HG03558 (cell line): ENCODE measurements around the gene CHMP2A.
"Not testable (repeated sequence)": the region's sequence is repeated elsewhere in the genome, so short reads cannot be mapped to it uniquely, and the experiment has no call there.

Source experiments
- ATAC-seq: cut with Tn5 transposase; IDR thresholded peaks from one replicate; pipeline ENCODE4 v1.9.1; 2021; ENCODE audit warnings: moderate number of reproducible peaks; ENCODE audit not compliant: unreplicated experiment; ENCODE audit errors: extremely low read depth

Gene CHMP2A

DNA sequence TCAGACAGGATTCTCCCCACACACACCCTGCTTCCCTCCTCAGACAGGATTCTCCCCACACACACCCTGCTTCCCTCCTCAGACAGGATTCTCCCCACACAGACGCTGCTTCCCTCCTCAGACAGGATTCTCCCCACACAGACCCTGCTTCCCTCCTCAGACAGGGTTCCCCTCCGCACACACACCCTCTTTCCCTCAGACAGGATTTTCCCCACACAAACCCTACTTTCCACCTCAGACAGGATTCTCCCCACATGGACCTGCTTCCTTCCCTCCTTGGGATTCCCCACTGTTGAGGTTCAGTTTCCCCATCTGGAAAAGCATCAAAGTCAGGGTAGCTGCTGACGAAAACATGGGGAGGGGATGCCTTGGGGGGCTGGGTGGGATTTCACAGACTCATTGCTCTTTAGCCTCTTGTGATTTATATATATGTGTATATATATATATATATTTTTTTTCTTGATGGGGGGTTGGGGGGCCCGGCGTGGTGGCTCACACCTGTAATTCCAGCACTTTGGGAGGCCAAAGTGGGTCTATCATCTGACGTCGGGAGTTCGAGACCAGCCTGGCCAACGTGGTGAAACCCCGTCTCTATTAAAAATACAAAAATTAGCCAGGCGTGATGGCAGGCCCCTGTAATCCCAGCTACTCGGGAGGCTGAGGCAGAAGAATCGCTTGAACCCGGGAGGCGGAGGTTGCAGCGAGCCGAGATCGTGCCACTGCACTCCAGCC is 12.1 kb downstream of the CHMP2A start:
- ATAC-seq = not testable (repeated sequence)

GRCh38 chr19:58539169-58539559 is 15.7 kb downstream of the CHMP2A start:
- not testable (repeated sequence) for ATAC-seq

DNA sequence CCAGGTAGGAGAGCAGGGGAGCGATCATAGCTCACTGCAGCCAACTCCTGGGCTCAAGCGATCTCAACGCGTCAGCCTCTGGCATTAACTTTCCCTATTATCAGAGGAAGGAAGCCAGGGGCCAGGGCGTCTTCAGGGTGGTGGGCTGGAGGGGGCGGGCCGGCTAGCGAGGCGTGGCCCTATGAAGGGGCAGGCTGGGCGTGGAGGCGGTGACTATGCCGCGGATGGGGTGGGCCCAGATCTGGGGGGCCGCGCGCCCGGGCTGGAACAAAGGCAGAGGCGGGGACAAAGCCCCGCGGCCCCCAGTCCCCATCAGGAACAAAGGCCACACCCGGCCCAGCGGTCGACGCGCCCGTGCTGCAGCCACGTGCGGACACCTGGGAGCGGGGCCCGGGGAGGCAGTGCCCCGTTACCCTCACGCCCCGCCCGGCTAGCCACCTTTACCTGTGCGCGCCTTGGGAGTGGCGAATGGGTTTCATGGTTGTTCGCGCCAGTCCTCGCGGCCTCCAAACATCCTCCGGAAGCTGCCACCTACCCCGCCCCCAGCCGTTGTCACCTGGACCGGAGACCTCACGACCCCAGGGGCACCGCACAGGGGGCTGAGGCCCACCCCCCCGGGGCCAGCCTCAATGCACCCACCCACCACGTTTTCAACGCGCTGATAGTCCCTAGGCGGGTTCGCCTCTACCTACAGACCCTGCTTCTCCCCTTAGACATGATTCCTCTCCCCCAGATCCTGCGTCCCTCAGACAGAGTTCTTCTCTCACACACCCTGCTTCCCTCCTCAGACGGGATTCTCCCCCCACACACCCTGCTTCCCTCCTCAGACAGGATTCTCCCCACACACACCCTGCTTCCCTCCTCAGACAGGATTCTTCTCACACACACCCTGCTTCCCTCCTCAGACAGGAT is 16.4 kb downstream of the CHMP2A start:
- no peak for ATAC-seq

DNA sequence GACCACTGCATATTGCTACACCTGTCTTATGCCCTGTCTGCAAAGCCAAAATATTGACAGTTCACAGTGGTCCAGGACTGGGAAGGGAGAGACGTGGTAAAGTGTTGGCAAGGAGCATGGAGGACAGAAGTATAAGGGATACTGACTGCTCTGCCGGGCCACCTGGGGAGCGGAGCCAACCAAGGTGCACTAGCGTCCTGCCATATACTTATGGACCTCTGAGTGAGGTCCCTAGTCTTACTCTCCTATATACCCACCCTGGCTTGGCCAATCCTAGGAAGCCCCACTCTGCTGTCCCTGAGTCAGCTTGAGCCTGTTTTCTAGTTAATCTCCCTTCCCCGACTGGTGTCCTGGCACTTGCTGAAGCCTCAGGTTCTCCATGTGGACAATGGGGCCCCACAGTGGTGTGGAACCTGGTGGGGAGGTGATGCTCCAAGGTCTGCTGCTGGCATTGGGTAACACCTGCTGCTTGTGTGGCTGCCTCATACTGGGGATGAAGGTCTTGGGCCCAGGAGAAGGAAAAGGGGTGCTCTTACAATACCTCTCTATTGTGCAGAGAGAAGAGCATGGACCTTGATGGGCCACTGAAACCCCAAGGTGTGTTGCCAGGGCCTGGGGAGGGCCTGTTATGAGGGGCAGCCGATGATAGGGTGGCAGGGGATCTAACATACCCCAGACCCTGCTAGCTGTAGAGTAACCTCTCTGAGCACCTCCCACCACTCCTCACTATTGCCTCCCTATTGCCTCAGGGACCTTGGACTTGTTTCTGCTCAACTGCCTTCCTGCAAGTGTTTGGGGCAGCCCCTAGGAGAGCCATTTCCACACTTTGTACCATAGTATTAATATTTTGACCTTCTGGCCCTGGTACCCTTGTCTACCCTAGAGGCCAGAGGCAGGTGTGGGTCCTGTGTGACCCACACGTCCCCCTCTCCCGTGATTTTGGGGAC is 17.8 kb downstream of the CHMP2A start:
- no peak for ATAC-seq

- no peak for ATAC-seq
These were observed 19.0 kb downstream of the CHMP2A start for GRCh38 chr19:58535857-58536256.

- ATAC-seq = no peak
These were observed 23.7 kb downstream of the CHMP2A start for GRCh38 chr19:58531034-58531840.

DNA sequence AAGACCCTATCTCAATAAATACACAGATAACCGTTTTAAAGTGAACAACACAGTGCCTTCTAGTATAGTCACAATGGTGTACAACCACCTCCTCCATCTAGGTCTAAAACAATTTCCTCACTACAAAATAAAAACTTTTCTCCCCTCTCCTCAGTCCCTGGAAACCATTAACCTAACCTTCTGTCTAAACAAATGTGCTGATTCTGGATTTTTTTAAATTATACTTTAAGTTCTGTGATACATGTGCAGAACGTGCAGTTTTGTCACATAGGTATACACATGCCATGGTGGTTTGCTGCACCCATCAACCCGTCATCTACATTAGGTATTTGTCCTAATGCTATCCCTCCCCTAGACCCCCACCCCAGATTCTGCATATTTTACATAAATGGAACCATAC is 25.5 kb downstream of the CHMP2A start:
- no peak for ATAC-seq

GRCh38 chr19:58522709-58523108 is 32.2 kb downstream of the CHMP2A start:
- no peak for ATAC-seq

DNA sequence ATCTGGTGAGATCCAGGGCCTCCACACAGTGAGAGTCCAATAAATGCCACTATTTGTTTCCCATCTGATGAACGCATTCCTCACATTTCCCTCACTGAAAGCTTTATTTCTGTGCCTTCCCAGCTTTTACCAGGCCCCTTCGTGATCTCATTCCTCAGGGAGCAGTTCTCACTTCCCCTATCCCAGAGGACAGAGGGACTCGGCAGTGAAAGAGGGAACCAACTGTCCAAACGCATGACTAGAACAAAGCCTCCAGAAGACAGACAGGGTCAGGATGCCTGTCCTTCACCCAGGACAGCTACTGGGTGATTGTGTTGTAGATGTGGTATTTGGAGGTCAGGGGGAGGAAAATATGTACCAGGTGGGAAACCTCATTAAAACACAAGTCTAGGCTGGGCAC is 33.3 kb downstream of the CHMP2A start:
- no peak for ATAC-seq

DNA sequence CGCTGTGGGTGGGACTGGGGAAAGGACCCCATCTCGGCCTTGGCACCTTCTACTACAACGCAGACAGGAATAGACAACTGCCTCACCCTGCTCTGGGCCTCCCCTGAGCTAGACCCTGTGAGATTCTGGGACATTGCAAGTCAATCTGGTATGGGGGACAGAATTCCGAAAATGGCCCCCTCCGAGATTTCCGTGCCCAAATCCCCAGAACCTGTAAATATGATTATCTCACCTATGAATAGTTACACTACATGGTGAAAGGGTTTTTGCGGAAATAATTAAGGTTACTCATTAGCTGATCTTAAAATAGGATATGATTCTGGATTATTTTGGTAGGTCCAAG is 34.7 kb downstream of the CHMP2A start:
- ATAC-seq = no peak

DNA sequence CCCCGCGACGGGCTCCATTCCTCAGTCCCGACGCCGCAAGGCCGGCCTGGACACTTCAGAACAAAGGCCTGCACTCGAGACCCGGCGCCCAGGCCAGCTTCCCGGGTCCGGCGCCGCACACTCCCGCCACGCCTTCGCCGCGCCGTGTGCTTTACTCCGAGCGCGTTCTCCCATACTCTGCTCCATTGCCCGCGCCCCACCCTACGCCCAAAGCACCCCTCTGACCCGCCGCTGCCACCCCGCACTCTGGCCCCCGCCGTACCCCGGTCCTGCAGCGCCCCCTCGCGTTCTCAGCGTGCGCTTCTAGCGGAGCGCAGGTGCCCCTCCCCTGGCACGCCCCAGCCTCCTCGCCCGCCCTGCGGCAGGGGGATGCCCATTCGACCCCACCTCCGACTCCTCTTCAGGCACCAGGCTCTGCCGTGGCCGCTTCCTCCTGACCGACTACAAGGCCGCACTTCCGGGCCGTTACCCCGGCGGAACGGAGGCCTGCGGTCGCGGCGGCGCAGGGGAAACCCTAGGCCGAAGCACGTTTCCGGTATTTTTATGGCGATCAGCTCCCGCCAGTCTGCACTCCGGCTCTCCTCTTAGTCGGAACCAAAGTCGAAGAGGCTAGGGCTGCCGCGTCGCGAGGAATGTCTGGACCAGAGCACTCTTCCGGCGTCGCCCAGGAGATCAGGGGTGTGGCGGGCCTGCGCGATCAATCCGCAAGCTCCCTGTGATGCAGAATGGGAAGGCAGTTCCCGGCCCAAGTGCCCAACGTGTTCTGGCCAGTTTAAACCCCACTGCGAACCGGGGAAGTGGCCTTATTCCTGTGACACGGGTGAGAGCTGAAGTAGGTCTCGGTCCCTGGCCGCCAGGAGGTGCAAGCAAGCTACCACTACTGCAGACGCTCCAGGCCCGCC is 35.3 kb downstream of the CHMP2A start, which contains the start of gene ZBTB45:
TSS of gene ZBTB45 (minus strand) at position 456 of the 902 bp plus-strand sequence. CDS start 2,137 bp downstream, outside the sequence.
- peak; percentile 63 for ATAC-seq

- no peak for ATAC-seq
These were observed 35.9 kb downstream of the CHMP2A start for GRCh38 chr19:58519087-58519354.

- no peak for ATAC-seq
These were observed 36.4 kb downstream of the CHMP2A start for GRCh38 chr19:58518256-58519086.

DNA sequence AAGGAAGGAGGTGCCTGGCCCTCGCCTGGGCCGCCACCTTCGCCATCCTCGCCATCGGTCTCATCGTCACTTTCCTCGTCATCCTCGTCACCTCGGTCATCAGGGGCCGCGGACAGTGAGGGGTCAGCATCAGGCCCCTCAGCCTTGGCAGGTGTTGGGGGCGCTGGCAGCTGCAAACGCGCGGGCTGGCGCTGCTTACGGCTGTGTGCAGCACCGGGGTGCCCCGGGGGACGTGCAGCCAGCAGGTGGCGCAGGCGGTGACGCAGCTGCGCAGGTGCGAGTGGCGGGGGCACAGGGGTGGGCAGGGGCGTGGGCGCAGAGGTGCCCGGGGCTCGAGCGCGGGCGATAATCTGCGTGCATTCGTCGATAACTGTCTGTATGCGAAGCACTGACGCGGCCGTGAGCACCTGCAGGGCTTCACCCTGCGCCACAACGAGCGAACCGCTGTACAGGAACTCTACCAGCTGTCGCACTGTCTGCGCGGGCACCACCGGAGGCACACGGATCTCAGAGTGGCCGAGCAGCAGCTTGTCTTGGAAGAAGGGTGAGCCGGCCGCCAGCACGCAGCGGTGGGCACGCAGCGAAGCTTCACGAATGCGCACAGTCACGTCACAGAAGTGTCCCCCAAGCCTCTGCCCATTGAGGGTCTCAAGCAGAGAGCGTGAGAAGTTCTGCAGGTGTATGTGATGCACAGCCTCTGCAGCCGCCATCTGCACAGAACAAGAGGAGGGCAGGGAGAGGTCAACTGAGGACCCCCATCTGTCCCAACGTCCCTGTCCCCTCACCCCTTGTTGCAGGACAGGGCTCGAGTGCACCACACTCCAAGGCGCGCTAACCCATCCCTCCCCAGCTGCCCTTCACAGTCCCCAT is 37.7 kb downstream of the CHMP2A start:
- ATAC-seq = no peak

DNA sequence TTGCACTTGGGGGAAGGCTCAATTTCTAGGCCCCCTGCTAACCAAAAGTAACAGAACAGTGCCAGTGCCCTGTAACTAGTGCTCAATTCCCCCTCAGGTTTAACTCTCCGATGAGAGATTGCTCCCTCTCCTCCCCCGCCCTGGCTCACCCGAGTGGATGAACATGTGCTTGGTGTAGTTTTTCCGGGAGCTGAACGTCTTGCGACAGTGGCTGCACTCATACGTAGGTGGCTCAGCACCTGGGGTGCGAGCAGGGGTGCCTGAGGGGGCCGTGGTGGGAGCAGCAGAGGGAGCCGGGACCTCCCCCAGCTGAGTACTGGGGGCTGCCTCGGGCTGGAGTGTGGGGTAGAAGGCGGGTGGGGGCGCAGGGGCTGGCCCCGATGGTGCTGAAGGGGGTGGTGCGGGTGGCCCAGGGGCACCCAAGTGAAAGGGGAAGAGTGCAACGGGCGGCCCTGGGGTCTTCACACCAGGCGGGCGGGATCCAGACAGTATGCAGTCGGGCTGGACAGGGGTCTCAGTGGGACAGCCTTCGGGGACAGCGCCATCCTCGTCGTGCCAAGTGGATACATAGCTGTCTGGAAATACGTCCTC is 38.6 kb downstream of the CHMP2A start:
- ATAC-seq = no peak

DNA sequence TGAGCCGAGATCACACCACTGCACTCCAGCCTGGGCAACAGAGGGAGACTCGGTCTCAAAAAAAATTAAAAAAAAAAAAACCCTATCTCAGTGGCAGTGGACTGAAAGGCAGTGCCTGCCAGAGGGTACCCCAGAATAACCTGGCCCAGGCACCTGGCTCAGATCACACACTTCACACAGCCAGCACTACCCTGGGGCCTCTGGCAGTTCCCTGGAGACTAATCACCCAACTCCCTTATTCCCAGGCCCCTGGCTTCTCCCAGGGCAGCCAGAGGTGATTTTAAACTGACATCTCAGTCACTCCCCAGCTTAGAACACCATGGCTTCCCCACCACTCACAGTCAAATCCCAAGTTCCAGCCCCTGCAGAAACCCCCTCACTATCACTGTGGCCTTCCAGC is 39.6 kb downstream of the CHMP2A start:
- no peak for ATAC-seq

DNA sequence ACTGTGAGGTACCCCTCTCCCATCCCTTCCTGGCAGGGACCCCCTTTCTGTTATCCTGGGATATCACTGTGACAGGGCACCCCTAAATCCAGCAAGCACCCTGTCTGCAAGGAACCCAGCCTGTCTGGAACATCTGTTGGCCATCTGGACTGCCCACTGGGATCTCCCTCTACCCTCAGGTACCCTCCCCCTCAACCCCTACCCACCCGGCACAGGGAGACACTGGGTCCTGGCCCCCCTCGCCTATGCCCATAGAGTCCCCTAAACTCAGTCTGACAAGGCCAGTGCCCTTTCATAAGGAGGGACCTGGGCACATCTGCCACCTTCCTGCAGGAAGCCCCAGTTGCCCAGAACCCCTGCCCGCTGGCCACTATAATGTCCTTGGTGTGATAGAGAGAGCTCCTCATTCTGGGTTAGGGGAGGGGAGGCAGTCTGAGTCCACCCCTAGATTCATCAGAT is 40.3 kb downstream of the CHMP2A start:
- ATAC-seq = no peak
